Osteoblast (primary cell): ENCODE data around the gene KCMF1. TPM values are rescaled to one million over a fixed set of nuclear protein-coding genes. Genes with fewer than 3 reads are reported as not detected.

Source experiments
- DNase-seq: peaks from one replicate; pipeline ENCODE4 v3.0.0; 2011; ENCODE audit warnings: low spot score, mixed read lengths; ENCODE audit not compliant: insufficient read length; ENCODE audit errors: missing footprints
- H2AFZ ChIP-seq: 2 replicates; pipeline ENCODE4 v1.6.0; 2011; ENCODE audit warnings: mild to moderate bottlenecking, low read length
- H3K27ac ChIP-seq: 2 replicates; pipeline ENCODE4 v1.5.1; 2011; ENCODE audit warnings: mild to moderate bottlenecking, low read depth, low read length, moderate library complexity
- H3K27me3 ChIP-seq: 2 replicates; pipeline ENCODE4 v1.6.0; 2012; ENCODE audit warnings: mild to moderate bottlenecking, control low read depth, inconsistent platforms, low read length, moderate library complexity; ENCODE audit not compliant: insufficient read depth
- H3K36me3 ChIP-seq: 2 replicates; pipeline ENCODE4 v1.5.1; 2011; ENCODE audit warnings: mild to moderate bottlenecking, low read length, control low read depth, moderate library complexity; ENCODE audit not compliant: insufficient read depth
- H3K4me1 ChIP-seq: 2 replicates; pipeline ENCODE4 v1.5.1; 2011; ENCODE audit warnings: mild to moderate bottlenecking, low read length, control low read depth, moderate library complexity; ENCODE audit not compliant: insufficient read depth
- H3K4me2 ChIP-seq: 2 replicates; pipeline ENCODE4 v1.6.0; 2011; ENCODE audit warnings: mild to moderate bottlenecking, low read length; ENCODE audit not compliant: insufficient read depth
- H3K4me3 ChIP-seq: fragments of 200-600 bp; sonication (generic); 3 replicates; pipeline ENCODE4 v1.5.1; 2012; ENCODE audit warnings: mild to moderate bottlenecking, low read length, inconsistent platforms; ENCODE audit not compliant: insufficient read depth
- H3K79me2 ChIP-seq: 2 replicates; pipeline ENCODE4 v1.6.0; 2012; ENCODE audit warnings: mild to moderate bottlenecking, low read length, control low read depth, inconsistent platforms; ENCODE audit not compliant: insufficient read depth
- H3K9me3 ChIP-seq: 2 replicates; pipeline ENCODE4 v1.5.1; 2011; ENCODE audit warnings: low read depth, low read length, control low read depth
- H4K20me1 ChIP-seq: 2 replicates; pipeline ENCODE4 v1.6.0; 2012; ENCODE audit warnings: mild to moderate bottlenecking, low read length, control low read depth; ENCODE audit not compliant: insufficient read depth
- CTCF ChIP-seq: IDR thresholded peaks from 2 replicates; pipeline ENCODE4 v1.5.1; 2011; ENCODE audit warnings: mild to moderate bottlenecking, low read depth, low read length, moderate library complexity; ENCODE audit errors: extremely low read depth
- total RNA-seq: library from RNA; depleted of rRNA; stranded (reverse); fragments of >200 nt; gene quantifications from 2 replicates; pipeline ENCODE4 v1.2.3, GENCODE V29; 2012

Gene KCMF1
- total RNA-seq, 1 donor, result 74.2 TPM

DNA sequence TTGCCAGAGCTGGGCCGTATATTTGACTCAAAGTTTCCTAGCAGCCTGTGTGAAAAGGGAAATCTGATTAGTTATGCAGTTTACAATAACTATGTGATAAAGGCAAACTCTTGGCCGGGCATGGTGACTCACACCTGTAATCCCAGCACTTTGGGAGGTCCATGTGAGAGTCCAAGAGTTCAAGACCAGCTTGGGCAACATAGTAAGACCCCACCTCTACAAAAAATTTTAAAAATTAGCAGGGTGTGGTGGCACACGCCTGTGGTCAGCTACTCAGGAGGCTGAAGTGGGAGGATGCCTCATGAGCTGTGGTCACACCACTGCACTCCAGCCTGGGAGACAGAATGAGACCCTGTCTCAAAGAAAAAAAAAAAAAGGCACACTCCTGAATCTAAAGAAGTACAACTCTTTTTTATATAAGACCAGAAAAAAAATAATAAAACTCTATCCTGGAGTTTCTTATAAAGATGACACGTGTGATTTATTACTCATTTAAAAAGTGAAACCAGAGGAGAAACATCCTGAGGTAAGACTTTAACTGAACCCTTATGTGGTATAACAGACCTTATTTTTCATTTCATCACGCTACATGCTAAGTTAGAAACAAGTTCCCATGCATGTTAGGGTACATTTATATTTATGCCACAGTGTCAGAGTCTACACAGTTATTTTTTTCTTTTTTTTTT is 32.6 kb upstream of the KCMF1 start:
- DNase-seq, result no peak
- no peak overlapping the region for H3K27ac ChIP-seq

GRCh38 chr2:84939426-84940087 is 31.4 kb upstream of the KCMF1 start:
- Histone ChIP-seq H3K27ac (no peak overlapping the region), H3K4me2 (no peak overlapping the region), H3K79me2 (no peaks in the 10 kb centered on the region), H2AFZ (no peak overlapping the region), H3K9me3 (no peaks in the 10 kb centered on the region), H4K20me1 (no peaks in the 10 kb centered on the region), H3K4me3 (no peak overlapping the region), H3K27me3 (no peaks in the 10 kb centered on the region), H3K36me3 (no peaks in the 10 kb centered on the region), H3K4me1 (peaks cover 5% of the 10 kb centered on the region)
- no peak for TF ChIP-seq CTCF
- DNase-seq, result no peak

More for the DNA sequence above, 32.6 kb upstream of the KCMF1 start:
- H3K4me1 ChIP-seq, result peaks cover 5% of the 10 kb centered on the region
- no peaks in the 10 kb centered on the region for H3K27me3 ChIP-seq
- no peak overlapping the region for H2AFZ ChIP-seq
- peak overlapping the region; percentile 10 for H3K4me2 ChIP-seq
- no peaks in the 10 kb centered on the region for H3K36me3 ChIP-seq
- no peak overlapping the region for H3K4me3 ChIP-seq
- H3K79me2 ChIP-seq, result no peaks in the 10 kb centered on the region
- H3K9me3 ChIP-seq, result no peaks in the 10 kb centered on the region
- TF ChIP-seq CTCF, result no peak
- H4K20me1 ChIP-seq, result no peaks in the 10 kb centered on the region

DNA sequence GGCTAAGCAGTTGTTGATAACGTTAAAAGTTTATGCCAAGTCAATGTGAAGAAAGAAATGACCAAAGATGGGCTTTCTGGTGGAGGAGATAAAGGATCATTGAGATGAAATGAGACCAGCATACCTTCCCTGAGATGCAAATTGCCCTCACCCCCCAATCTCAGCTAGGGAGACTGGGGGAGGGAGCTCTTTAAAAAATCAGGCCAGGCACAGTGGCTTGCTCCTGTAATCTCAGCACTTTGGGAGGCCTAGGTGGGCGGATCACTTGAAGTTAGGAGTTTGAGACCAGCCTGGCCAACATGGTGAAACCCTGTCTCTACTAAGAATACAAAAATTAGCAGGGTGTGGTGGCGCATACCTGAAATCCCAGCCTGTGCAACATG is 30.9 kb upstream of the KCMF1 start:
- no peak overlapping the region for H3K4me2 ChIP-seq
- H2AFZ ChIP-seq, result no peak overlapping the region
- H3K4me1 ChIP-seq, result peaks cover 5% of the 10 kb centered on the region
- no peaks in the 10 kb centered on the region for H3K27me3 ChIP-seq
- no peak for DNase-seq
- no peaks in the 10 kb centered on the region for H3K9me3 ChIP-seq
- no peaks in the 10 kb centered on the region for H3K36me3 ChIP-seq
- H3K79me2 ChIP-seq, result no peaks in the 10 kb centered on the region
- no peaks in the 10 kb centered on the region for H4K20me1 ChIP-seq
- no peak overlapping the region for H3K27ac ChIP-seq
- no peak for TF ChIP-seq CTCF
- H3K4me3 ChIP-seq, result no peak overlapping the region

DNA sequence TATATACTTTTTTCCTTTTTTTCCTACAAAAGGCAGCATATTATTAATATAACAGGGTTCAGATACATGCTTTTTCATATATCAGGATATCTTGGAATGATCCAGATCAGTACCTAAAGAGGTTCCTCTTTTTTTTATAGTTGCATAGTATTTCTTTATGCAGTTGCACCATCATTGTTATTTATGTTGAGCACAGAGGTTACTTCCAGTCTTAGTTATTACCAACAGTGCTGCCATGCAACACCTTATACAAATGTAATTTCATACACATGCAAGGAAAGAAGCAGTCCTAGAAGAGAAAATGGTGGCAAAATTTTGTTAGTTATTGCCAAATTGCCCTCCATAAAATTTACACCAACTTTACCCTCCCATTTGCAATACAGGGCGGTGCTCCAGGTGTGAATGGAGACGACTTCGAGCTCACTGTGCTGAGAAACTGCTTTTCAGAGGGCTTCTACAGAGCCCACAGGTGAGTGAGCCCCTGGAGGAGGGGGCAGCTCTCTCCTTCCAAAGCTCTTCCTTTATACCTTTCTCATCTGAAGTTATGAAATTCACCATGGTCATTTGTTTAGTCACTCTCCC is 30.0 kb upstream of the KCMF1 start:
- no peaks in the 10 kb centered on the region for H3K9me3 ChIP-seq
- TF ChIP-seq CTCF, result no peak
- no peak for DNase-seq

More for the DNA sequence above, 30.0 kb upstream of the KCMF1 start:
- Histone ChIP-seq H3K36me3 (no peaks in the 10 kb centered on the region), H3K4me2 (no peak overlapping the region), H3K27ac (no peak overlapping the region), H3K4me3 (no peak overlapping the region), H3K79me2 (no peaks in the 10 kb centered on the region), H3K27me3 (no peaks in the 10 kb centered on the region), H4K20me1 (no peaks in the 10 kb centered on the region), H3K4me1 (peaks cover 8% of the 10 kb centered on the region), H2AFZ (no peak overlapping the region)
